Measurements from ENCODE around the gene SAE1. TPM values are rescaled to one million over a fixed set of nuclear protein-coding genes. Genes with fewer than 3 reads are reported as not detected.

SAE1 gene
- total RNA-seq, 2 donors from 2014 or later = 187 to 240 TPM

GRCh38 chr19:47228168-47228936, 97.7 kb downstream of the SAE1 start:
- Mint-ChIP-seq H3K4me3 (no peak overlapping the region), H3K4me1 (peaks cover 14% of the 10 kb centered on the region), H3K9me3 (no peaks in the 10 kb centered on the region), H3K36me3 (ENCODE audit: low read depth) (peaks cover 7% of the 10 kb centered on the region), H3K27ac (no peak overlapping the region), H3K27me3 (ENCODE audit: insufficient read depth) (peaks cover 4% of the 10 kb centered on the region)
- peaks cover 21% of the 10 kb centered on the region for H3K36me3 ChIP-seq (ENCODE audit: control insufficient read depth, insufficient read depth, low read length)
- H3K27me3 ChIP-seq (ENCODE audit: control insufficient read depth, insufficient read depth, low read length, poor library complexity, severe bottlenecking) = no peaks in the 10 kb centered on the region
- H3K9me3 ChIP-seq (ENCODE audit: control insufficient read depth, low read length) = no peaks in the 10 kb centered on the region
- H3K4me1 ChIP-seq (ENCODE audit: control insufficient read depth, insufficient read depth, low read length) = peaks cover 12% of the 10 kb centered on the region
- DNase-seq = peak; percentile 80
- H3K4me3 ChIP-seq (ENCODE audit: low read length) = peak overlapping the region; percentile 95
- H3K27ac ChIP-seq (ENCODE audit: low read depth, low read length) = peak overlapping the region; percentile 94
- no peak for TF ChIP-seq CTCF (conservative IDR thresholded peaks at IDR 0.05)
- peak overlapping the region; percentile 83 for H3K9ac ChIP-seq (ENCODE audit: extremely low read depth, low read length, poor library complexity, severe bottlenecking)
- 1 to 3% methylated on average over 12 to 48 of the region's 50 CpGs for WGBS, 2 experiments (ENCODE audit: insufficient coverage in 1 of 2, insufficient read length in 1 of 2)

GRCh38 chr19:47228937-47229675, 98.5 kb downstream of the SAE1 start:
- no peaks in the 10 kb centered on the region for H3K27me3 ChIP-seq (ENCODE audit: control insufficient read depth, insufficient read depth, low read length, poor library complexity, severe bottlenecking)
- no peak for TF ChIP-seq CTCF (conservative IDR thresholded peaks at IDR 0.05)
- Mint-ChIP-seq H3K27me3 (ENCODE audit: insufficient read depth) (peaks cover 4% of the 10 kb centered on the region), H3K4me3 (no peak overlapping the region), H3K9me3 (no peaks in the 10 kb centered on the region), H3K4me1 (peaks cover 14% of the 10 kb centered on the region), H3K36me3 (ENCODE audit: low read depth) (peaks cover 5% of the 10 kb centered on the region), H3K27ac (no peak overlapping the region)
- H3K9me3 ChIP-seq (ENCODE audit: control insufficient read depth, low read length) = no peaks in the 10 kb centered on the region
- peak; percentile 62 for DNase-seq
- peaks cover 12% of the 10 kb centered on the region for H3K4me1 ChIP-seq (ENCODE audit: control insufficient read depth, insufficient read depth, low read length)
- H3K36me3 ChIP-seq (ENCODE audit: control insufficient read depth, insufficient read depth, low read length) = peaks cover 15% of the 10 kb centered on the region
- peak overlapping the region; percentile 95 for H3K4me3 ChIP-seq (ENCODE audit: low read length)
- 38 to 44% methylated on average over 6 to 10 of the region's 10 CpGs for WGBS, 2 experiments (ENCODE audit: insufficient coverage in 1 of 2, insufficient read length in 1 of 2)
- peak overlapping the region; percentile 83 for H3K9ac ChIP-seq (ENCODE audit: extremely low read depth, low read length, poor library complexity, severe bottlenecking)
- H3K27ac ChIP-seq (ENCODE audit: low read depth, low read length) = no peak overlapping the region

GRCh38 chr19:47229676-47230053, 99.0 kb downstream of the SAE1 start:
- Mint-ChIP-seq H3K27ac (no peak overlapping the region), H3K4me1 (peaks cover 14% of the 10 kb centered on the region), H3K36me3 (ENCODE audit: low read depth) (peaks cover 5% of the 10 kb centered on the region), H3K4me3 (no peak overlapping the region), H3K27me3 (ENCODE audit: insufficient read depth) (peaks cover 4% of the 10 kb centered on the region), H3K9me3 (no peaks in the 10 kb centered on the region)
- peak overlapping the region; percentile 95 for H3K4me3 ChIP-seq (ENCODE audit: low read length)
- peak overlapping the region; percentile 83 for H3K9ac ChIP-seq (ENCODE audit: extremely low read depth, low read length, poor library complexity, severe bottlenecking)
- no peaks in the 10 kb centered on the region for H3K9me3 ChIP-seq (ENCODE audit: control insufficient read depth, low read length)
- 11 to 15% methylated on average over 9 of the region's 9 CpGs for WGBS, 2 experiments (ENCODE audit: insufficient coverage in 1 of 2, insufficient read length in 1 of 2)
- H3K4me1 ChIP-seq (ENCODE audit: control insufficient read depth, insufficient read depth, low read length) = peaks cover 12% of the 10 kb centered on the region
- no peak overlapping the region for H3K27ac ChIP-seq (ENCODE audit: low read depth, low read length)
- TF ChIP-seq CTCF (conservative IDR thresholded peaks at IDR 0.05) = no peak
- peak; percentile 73 for DNase-seq
- H3K27me3 ChIP-seq (ENCODE audit: control insufficient read depth, insufficient read depth, low read length, poor library complexity, severe bottlenecking) = no peaks in the 10 kb centered on the region
- H3K36me3 ChIP-seq (ENCODE audit: control insufficient read depth, insufficient read depth, low read length) = peaks cover 10% of the 10 kb centered on the region

Data from endodermal cell (in vitro differentiated cells).